Gastrocnemius medialis (tissue), 4 donors: Measurements from ENCODE around the gene JMJD1C. TPM values are rescaled to one million over a fixed set of nuclear protein-coding genes. Genes with fewer than 3 reads are reported as not detected.

Experiments used
- ATAC-seq, 2 donors: fragments of 150-250 bp; one replicate each; pipeline ENCODE4 v1.9.1; 2016
- DNase-seq, 2 donors: peaks; one replicate each; pipeline ENCODE4 v3.0.0-alpha.2; 2019
- H3K27ac ChIP-seq, 4 donors: fragments of 200-600 bp; sonication (generic); 1 replicate in 1 of 4; 2 replicates in 3 of 4; pipeline ENCODE4 v1.5.1; 2016 to 2018; ENCODE audit warnings: mild to moderate bottlenecking in 2 of 4, moderate library complexity in 1 of 4
- H3K27me3 ChIP-seq, 3 donors: fragments of 200-600 bp; sonication (generic) in 2 of 3; 1 replicate in 1 of 3; 2 replicates in 2 of 3; pipeline versions ENCODE4 v1.5.1 to v1.6.0; 2016 to 2019; ENCODE audit warnings: mild to moderate bottlenecking in 1 of 3, moderate library complexity in 1 of 3
- H3K36me3 ChIP-seq, 2 donors: fragments of 200-600 bp; sonication (generic) in 1 of 2; one replicate each; pipeline ENCODE4 v1.5.1; 2017 to 2018
- H3K4me1 ChIP-seq, 2 donors: fragments of 200-600 bp; sonication (generic) in 1 of 2; one replicate each; pipeline ENCODE4 v1.5.1; 2016 to 2017; ENCODE audit warnings: mild to moderate bottlenecking in 2 of 2
- H3K4me3 ChIP-seq, 4 donors: fragments of 200-600 bp; sonication (generic) in 3 of 4; 1 replicate in 1 of 4; 2 replicates in 3 of 4; pipeline ENCODE4 v1.5.1; 2016 to 2019; ENCODE audit warnings: mild to moderate bottlenecking in 2 of 4
- H3K9me3 ChIP-seq, 3 donors: fragments of 200-600 bp; sonication (generic) in 2 of 3; 1 replicate in 1 of 3; 2 replicates in 2 of 3; pipeline ENCODE4 v1.5.1; 2016 to 2019
- CTCF ChIP-seq, 5 experiments: fragments of 450-650 bp in 3 of 5; fragments of 200-600 bp in 2 of 5; sonication (generic) in 2 of 5; IDR thresholded peaks in 4 of 5; conservative IDR thresholded peaks in 1 of 5; 1 replicate in 4 of 5; 2 replicates in 1 of 5; pipeline ENCODE4 v1.5.1; 2016 to 2019; ENCODE audit warnings: antibody characterized with exemption in 5 of 5, mild to moderate bottlenecking in 3 of 5, moderate library complexity in 3 of 5
- POLR2A ChIP-seq, 2 donors: fragments of 450-650 bp; IDR thresholded peaks; one replicate each; pipeline ENCODE4 v1.6.1; 2017; ENCODE audit warnings: antibody characterized with exemption in 2 of 2, mild to moderate bottlenecking in 2 of 2, moderate library complexity in 2 of 2
- in situ Hi-C, 4 donors: fragments of 200-750 bp; cut with MboI; loops; one replicate each; pipeline versions ENCODE4 v1.15.0 to v1.8.0; 2017; ENCODE audit warnings: low sequenced_read_pairs in 4 of 4
- intact Hi-C: fragments of 100-400 bp; cut with DNase I; formaldehyde crosslinking; loops from one replicate; pipeline ENCODE4 v1.15.1; 2023; ENCODE audit warnings: low total_unique reads
- total RNA-seq, 4 donors: library from RNA; depleted of rRNA; stranded (reverse); fragments of >200 nt; gene quantifications; one replicate each; pipeline versions ENCODE4 v1.1.0 to v1.2.3, GENCODE V29; 2016

Gene JMJD1C
- total RNA-seq, 4 donors from 2014 or later = 22.5 to 74.1 (median 46.9) TPM

- Histone ChIP-seq H3K4me3 (no peak overlapping the region), H3K9me3 (no peaks in the 10 kb centered on the region), H3K36me3 (no peaks in the 10 kb centered on the region), H3K27me3 (no peaks in the 10 kb centered on the region), H3K27ac (peak overlapping the region; percentile 46 to 60 (median 50)), H3K4me1 (peaks cover 47 to 50% of the 10 kb centered on the region in 2 donors)
- in situ Hi-C loops = loop anchor here in 1 of 4 donors (25.0 kb wide), 1 partner anchor 1166 kb away; no protein-coding TSS in a partner anchor
- TF ChIP-seq CTCF (IDR thresholded peaks at IDR 0.05 in 4 of 5, conservative IDR thresholded peaks at IDR 0.05 in 1 of 5) (no peak), POLR2A (IDR thresholded peaks at IDR 0.05) (no peak)
- DNase-seq (no peak), ATAC-seq (peak; percentile 74 to 84)
- intact Hi-C loops = no loop called here
Observed at GRCh38 chr10:63253040-63253439, 212.7 kb downstream of the JMJD1C start.

GRCh38 chr10:63252095-63252762 lies 213.5 kb downstream of the JMJD1C start:
- ATAC-seq = no peak
- Histone ChIP-seq H3K9me3 (no peaks in the 10 kb centered on the region), H3K27ac (peak overlapping the region; percentile 46 to 60 (median 50)), H3K4me1 (peaks cover 44 to 50% of the 10 kb centered on the region in 2 donors), H3K27me3 (no peaks in the 10 kb centered on the region), H3K36me3 (no peaks in the 10 kb centered on the region), H3K4me3 (no peak overlapping the region)
- TF ChIP-seq CTCF (IDR thresholded peaks at IDR 0.05 in 4 of 5, conservative IDR thresholded peaks at IDR 0.05 in 1 of 5) (no peak), POLR2A (IDR thresholded peaks at IDR 0.05) (no peak)
- DNase-seq = no peak
- intact Hi-C loops = no loop called here
- in situ Hi-C loops = loop anchor here in 1 of 4 donors (25.0 kb wide), 1 partner anchor 1165 kb away; no protein-coding TSS in a partner anchor

- no peaks in the 10 kb centered on the region for H3K27me3 ChIP-seq
- ATAC-seq (no peak), DNase-seq (no peak)
- H3K27ac ChIP-seq = peak overlapping the region in 1 of 4 donors; percentile 4
- H3K9me3 ChIP-seq = no peaks in the 10 kb centered on the region
- no peaks in the 10 kb centered on the region for H3K36me3 ChIP-seq
- intact Hi-C loops (no loop called here), in situ Hi-C loops (loop anchor here in 1 of 4 donors (25.0 kb wide), 1 partner anchor 1163 kb away; no protein-coding TSS in a partner anchor)
- TF ChIP-seq CTCF (IDR thresholded peaks at IDR 0.05 in 4 of 5, conservative IDR thresholded peaks at IDR 0.05 in 1 of 5) (no peak), POLR2A (IDR thresholded peaks at IDR 0.05) (no peak)
- H3K4me3 ChIP-seq = no peak overlapping the region
- H3K4me1 ChIP-seq = peaks cover 29 to 42% of the 10 kb centered on the region in 2 donors
Observed at GRCh38 chr10:63250032-63250431, 215.7 kb downstream of the JMJD1C start.

- no peaks in the 10 kb centered on the region for H3K27me3 ChIP-seq
Observed at GRCh38 chr10:63247771-63248170, 218.0 kb downstream of the JMJD1C start.

More at GRCh38 chr10:63247771-63248170, 218.0 kb downstream of the JMJD1C start:
- Histone ChIP-seq H3K4me3 (no peak overlapping the region), H3K9me3 (no peaks in the 10 kb centered on the region), H3K27ac (peak overlapping the region; percentile 38 to 69 (median 56)), H3K4me1 (peaks cover 24 to 35% of the 10 kb centered on the region in 2 donors), H3K36me3 (no peaks in the 10 kb centered on the region)
- in situ Hi-C loops = no loop called here
- intact Hi-C loops = no loop called here
- TF ChIP-seq CTCF (IDR thresholded peaks at IDR 0.05 in 4 of 5, conservative IDR thresholded peaks at IDR 0.05 in 1 of 5) = no peak
- TF ChIP-seq POLR2A (IDR thresholded peaks at IDR 0.05) = no peak
- ATAC-seq (peak; percentile 68 to 89), DNase-seq (peak in 1 of 2 donors; percentile 61)
